ENCODE data around the gene SORCS2. TPM values are rescaled to one million over a fixed set of nuclear protein-coding genes. Genes with fewer than 3 reads are reported as not detected.

The SORCS2 gene
- total RNA-seq, 1 experiment from 2014 or later, result not detected

GRCh38 chr4:7255488-7255881 lies 63.1 kb downstream of the SORCS2 start:
- no peaks in the 10 kb centered on the region for H3K36me3 Mint-ChIP-seq (ENCODE audit: insufficient read depth, unreplicated experiment)
- H3K27ac Mint-ChIP-seq (ENCODE audit: unreplicated experiment), result no peak overlapping the region
- no peaks in the 10 kb centered on the region for H3K4me1 Mint-ChIP-seq (ENCODE audit: low read depth, unreplicated experiment)
- H3K4me3 Mint-ChIP-seq (ENCODE audit: low read depth, unreplicated experiment), result no peak overlapping the region
- no TSS peak for BruUV-seq (replicated peaks)
- no peaks in the 10 kb centered on the region for H3K9me3 Mint-ChIP-seq (ENCODE audit: low read depth, unreplicated experiment)
- CTCF ChIA-PET, result no interaction called here
- no peak for DNase-seq
- intact Hi-C loops (cut with micrococcal nuclease; ENCODE audit: unreplicated experiment), result no loop called here
- H3K27me3 Mint-ChIP-seq (ENCODE audit: unreplicated experiment), result peaks cover 98% of the 10 kb centered on the region
- no peak for TF ChIP-seq CTCF (IDR thresholded peaks at IDR 0.05; ENCODE audit: unreplicated experiment)

- H3K27ac Mint-ChIP-seq (ENCODE audit: unreplicated experiment), result no peak overlapping the region
- no peak for DNase-seq
- no peak overlapping the region for H3K4me3 Mint-ChIP-seq (ENCODE audit: low read depth, unreplicated experiment)
- H3K4me1 Mint-ChIP-seq (ENCODE audit: low read depth, unreplicated experiment), result no peaks in the 10 kb centered on the region
- H3K27me3 Mint-ChIP-seq (ENCODE audit: unreplicated experiment), result peaks cover 98% of the 10 kb centered on the region
- intact Hi-C loops (cut with micrococcal nuclease; ENCODE audit: unreplicated experiment), result no loop called here
- no peak for TF ChIP-seq CTCF (IDR thresholded peaks at IDR 0.05; ENCODE audit: unreplicated experiment)
- H3K9me3 Mint-ChIP-seq (ENCODE audit: low read depth, unreplicated experiment), result no peaks in the 10 kb centered on the region
- CTCF ChIA-PET, result no interaction called here
- no TSS peak for BruUV-seq (replicated peaks)
- H3K36me3 Mint-ChIP-seq (ENCODE audit: insufficient read depth, unreplicated experiment), result no peaks in the 10 kb centered on the region
These were observed 63.7 kb downstream of the SORCS2 start for GRCh38 chr4:7255996-7256395.

- no peak for DNase-seq
- Mint-ChIP-seq H3K4me3 (ENCODE audit: low read depth, unreplicated experiment) (no peak overlapping the region), H3K27ac (ENCODE audit: unreplicated experiment) (no peak overlapping the region), H3K4me1 (ENCODE audit: low read depth, unreplicated experiment) (no peaks in the 10 kb centered on the region), H3K27me3 (ENCODE audit: unreplicated experiment) (peaks cover 98% of the 10 kb centered on the region), H3K36me3 (ENCODE audit: insufficient read depth, unreplicated experiment) (no peaks in the 10 kb centered on the region), H3K9me3 (ENCODE audit: low read depth, unreplicated experiment) (no peaks in the 10 kb centered on the region)
- CTCF ChIA-PET, result no interaction called here
- no TSS peak for BruUV-seq (replicated peaks)
- no peak for TF ChIP-seq CTCF (IDR thresholded peaks at IDR 0.05; ENCODE audit: unreplicated experiment)
- intact Hi-C loops (cut with micrococcal nuclease; ENCODE audit: unreplicated experiment), result no loop called here
These were observed 64.9 kb downstream of the SORCS2 start for GRCh38 chr4:7256984-7257810.

- Mint-ChIP-seq H3K9me3 (ENCODE audit: low read depth, unreplicated experiment) (no peaks in the 10 kb centered on the region), H3K27me3 (ENCODE audit: unreplicated experiment) (peaks cover 98% of the 10 kb centered on the region), H3K27ac (ENCODE audit: unreplicated experiment) (no peak overlapping the region), H3K36me3 (ENCODE audit: insufficient read depth, unreplicated experiment) (no peaks in the 10 kb centered on the region), H3K4me3 (ENCODE audit: low read depth, unreplicated experiment) (no peak overlapping the region), H3K4me1 (ENCODE audit: low read depth, unreplicated experiment) (no peaks in the 10 kb centered on the region)
- no peak for DNase-seq
- no TSS peak for BruUV-seq (replicated peaks)
- no peak for TF ChIP-seq CTCF (IDR thresholded peaks at IDR 0.05; ENCODE audit: unreplicated experiment)
- intact Hi-C loops (cut with micrococcal nuclease; ENCODE audit: unreplicated experiment), result no loop called here
- CTCF ChIA-PET, result no interaction called here
These were observed 66.7 kb downstream of the SORCS2 start for GRCh38 chr4:7259039-7259438.
